Activated CD4-positive, CD25-positive, alpha-beta regulatory T cell treated with anti-CD3 and anti-CD28 coated beads, Interleukin-2, amount 50 U/mL, for 72 hours (primary cell): Measurements from ENCODE around the gene IWS1.
"Not testable (repeated sequence)": the region's sequence is repeated elsewhere in the genome, so short reads cannot be mapped to it uniquely, and the experiment has no call there.

Experiments used
- DNase-seq: peaks from one replicate; pipeline ENCODE4 v3.0.0; 2021

IWS1 gene

GRCh38 chr2:127526132-127527000 is at the start of gene IWS1:
Gene IWS1 (minus strand): TSS chr2:127526489. CDS start chr2:127526208, 281 bp downstream.
- peak; percentile 89 for DNase-seq

- peak; percentile 18 for DNase-seq
These were observed 49.7 kb upstream of the IWS1 start for GRCh38 chr2:127575941-127576432.

GRCh38 chr2:127575185-127575765 is 49.0 kb upstream of the IWS1 start:
- DNase-seq, result no peak

- DNase-seq, result peak; percentile 7
These were observed 48.4 kb upstream of the IWS1 start for GRCh38 chr2:127574656-127575055.

GRCh38 chr2:127573771-127574170 is 47.5 kb upstream of the IWS1 start:
- no peak for DNase-seq

GRCh38 chr2:127573298-127573697 is 47.0 kb upstream of the IWS1 start:
- DNase-seq, result no peak

- no peak for DNase-seq
These were observed 46.6 kb upstream of the IWS1 start for GRCh38 chr2:127572841-127573240.

GRCh38 chr2:127572352-127572751 is 46.1 kb upstream of the IWS1 start:
- DNase-seq, result not testable (repeated sequence)

GRCh38 chr2:127570282-127571250 is 44.3 kb upstream of the IWS1 start:
- DNase-seq, result no peak

GRCh38 chr2:127569666-127570065 is 43.4 kb upstream of the IWS1 start:
- DNase-seq, result no peak

GRCh38 chr2:127568128-127568527 is 41.8 kb upstream of the IWS1 start:
- no peak for DNase-seq

- no peak for DNase-seq
These were observed 41.1 kb upstream of the IWS1 start for GRCh38 chr2:127567351-127567854.

GRCh38 chr2:127566576-127566975 is 40.3 kb upstream of the IWS1 start:
- DNase-seq, result no peak

GRCh38 chr2:127566139-127566417 is 39.8 kb upstream of the IWS1 start:
- DNase-seq, result no peak

- no peak for DNase-seq
These were observed 39.2 kb upstream of the IWS1 start for GRCh38 chr2:127565261-127566138.

GRCh38 chr2:127564429-127565260 is 38.4 kb upstream of the IWS1 start:
- no peak for DNase-seq

- no peak for DNase-seq
These were observed 37.5 kb upstream of the IWS1 start for GRCh38 chr2:127563458-127564428.

GRCh38 chr2:127562936-127563335 is 36.6 kb upstream of the IWS1 start:
- no peak for DNase-seq

GRCh38 chr2:127561371-127561770 is 35.1 kb upstream of the IWS1 start:
- DNase-seq, result no peak

- DNase-seq, result no peak
These were observed 34.6 kb upstream of the IWS1 start for GRCh38 chr2:127560931-127561280.
